ENCODE results near the gene GIMAP5. TPM values are rescaled to one million over a fixed set of nuclear protein-coding genes. Genes with fewer than 3 reads are reported as not detected.

The GIMAP5 gene
- total and polyA plus RNA-seq, 10 of the 15 experiments (the other 5 are each of a cell fraction or from before 2014, with no cell fraction given): 3.7 to 9.1 (median 6.7) TPM

DNA sequence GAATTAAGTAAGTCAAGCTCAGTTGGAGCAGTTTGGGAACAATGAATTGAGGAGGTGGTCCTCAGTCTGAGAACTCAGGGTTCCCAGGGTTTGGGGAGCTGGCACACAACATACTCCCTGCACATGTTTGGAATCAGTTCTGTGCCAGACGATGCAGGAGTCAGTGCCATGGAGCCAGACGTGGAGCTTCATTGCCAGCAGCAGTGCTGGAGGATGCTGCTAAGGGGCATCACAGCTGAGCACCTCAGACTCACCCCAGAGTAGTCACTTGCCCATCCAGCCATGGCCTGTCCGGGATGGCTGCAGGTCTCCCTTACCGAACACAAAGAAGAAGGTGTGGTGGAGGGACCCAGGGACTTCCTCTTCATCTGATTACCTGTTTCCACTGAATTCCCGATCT lies 7.9 kb downstream of the GIMAP5 start:
- H3K4me2 ChIP-seq (ENCODE audit: control insufficient read depth, insufficient read depth): no peak overlapping the region
- DNase-seq (ENCODE audit: low read depth, low spot score): no peak
- ChIA-PET CTCF (interaction anchor here (1.3 kb wide), 1 partner anchor 10 kb away, joined by 3 read pairs; no protein-coding TSS in a partner anchor), RAD21 (ENCODE audit: unreplicated experiment) (no interaction called here), POLR2A (no interaction called here), SMC1A (ENCODE audit: uncharacterized antibody, unreplicated experiment) (interaction anchor here (1.0 kb wide), 2 partner anchors 12 kb away, joined by 3 read pairs; no protein-coding TSS in a partner anchor)
- H3K4me1 ChIP-seq (ENCODE audit: control insufficient read depth, insufficient read depth, low read length): peaks cover 7% of the 10 kb centered on the region
- no peaks in the 10 kb centered on the region; the same call in 1 of the 2 replicates for H4K20me1 ChIP-seq (ENCODE audit: control insufficient read depth, insufficient read depth)
- no peak for ATAC-seq
- intact Hi-C loops (cut with micrococcal nuclease; ENCODE audit: unreplicated experiment) (no loop called here), in situ Hi-C loops (cut with MboI) (no loop called here)
- BruUV-seq (replicated peaks): no TSS peak
- peaks cover 0 to 10% of the 10 kb centered on the region in 2 experiments; a peak in 2 of 4 replicates for H3K36me3 ChIP-seq (ENCODE audit: control insufficient read depth in 2 of 2, insufficient read depth in 2 of 2, low read length in 1 of 2)
- H3K27ac ChIP-seq (ENCODE audit: control insufficient read depth, insufficient read depth): no peak overlapping the region
- H3K79me2 ChIP-seq (ENCODE audit: control insufficient read depth, insufficient read depth, low read length): peaks cover 7% of the 10 kb centered on the region
- no peak overlapping the region for H3K4me3 ChIP-seq
- TF ChIP-seq HCFC1 (IDR thresholded peaks at IDR 0.05; ENCODE audit: low read length): no peak
- TF ChIP-seq KDM1A (IDR thresholded peaks at IDR 0.05; ENCODE audit: borderline replicate concordance): no peak
- TF ChIP-seq RBBP5 (conservative IDR thresholded peaks at IDR 0.05): no peak
- TF ChIP-seq MYB (IDR thresholded peaks at IDR 0.05; ENCODE audit: borderline replicate concordance, low read depth, low read length): no peak
- TF ChIP-seq CBX5 (IDR thresholded peaks at IDR 0.05; ENCODE audit: low read depth): no peak
- TF ChIP-seq NFIC (IDR thresholded peaks at IDR 0.05; ENCODE audit: low read depth, low read length): no peak
- no peak for TF ChIP-seq BCL11A (IDR thresholded peaks at IDR 0.05; ENCODE audit: low read depth, low read length)
- TF ChIP-seq, protein P1, sequence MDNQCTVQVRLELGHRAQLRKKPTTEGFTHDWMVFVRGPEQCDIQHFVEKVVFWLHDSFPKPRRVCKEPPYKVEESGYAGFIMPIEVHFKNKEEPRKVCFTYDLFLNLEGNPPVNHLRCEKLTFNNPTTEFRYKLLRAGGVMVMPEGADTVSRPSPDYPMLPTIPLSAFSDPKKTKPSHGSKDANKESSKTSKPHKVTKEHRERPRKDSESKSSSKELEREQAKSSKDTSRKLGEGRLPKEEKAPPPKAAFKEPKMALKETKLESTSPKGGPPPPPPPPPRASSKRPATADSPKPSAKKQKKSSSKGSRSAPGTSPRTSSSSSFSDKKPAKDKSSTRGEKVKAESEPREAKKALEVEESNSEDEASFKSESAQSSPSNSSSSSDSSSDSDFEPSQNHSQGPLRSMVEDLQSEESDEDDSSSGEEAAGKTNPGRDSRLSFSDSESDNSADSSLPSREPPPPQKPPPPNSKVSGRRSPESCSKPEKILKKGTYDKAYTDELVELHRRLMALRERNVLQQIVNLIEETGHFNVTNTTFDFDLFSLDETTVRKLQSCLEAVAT (IDR thresholded peaks at IDR 0.05): no peak
- TF ChIP-seq ZNF384 (IDR thresholded peaks at IDR 0.05; ENCODE audit: borderline replicate concordance, low read depth, low read length): no peak
- TF ChIP-seq PBX3 (IDR thresholded peaks at IDR 0.05; ENCODE audit: insufficient replicate concordance, low read depth, low read length): no peak
- TF ChIP-seq FOS (IDR thresholded peaks at IDR 0.05; ENCODE audit: borderline replicate concordance, extremely low read depth, insufficient read length): no peak
- no peak for TF ChIP-seq POU2F2 (IDR thresholded peaks at IDR 0.05; ENCODE audit: borderline replicate concordance, low read depth, low read length)
- TF ChIP-seq IKZF2 (IDR thresholded peaks at IDR 0.05): no peak
- no peak for TF ChIP-seq MXI1 (IDR thresholded peaks at IDR 0.05; ENCODE audit: low read depth, low read length)
- no peaks in the 10 kb centered on the region for H3K27me3 ChIP-seq (replicated peaks in 1 of 2; ENCODE audit: control insufficient read depth in 2 of 2, insufficient read depth in 2 of 2, low read length in 1 of 2)
- 70% methylated on average over 5 of the region's 5 CpGs for WGBS (ENCODE audit: insufficient coverage, insufficient replicate concordance, low lambda C conversion rate, missing lambda C conversion rate)
- H3K9me3 ChIP-seq (replicated peaks; ENCODE audit: control insufficient read depth, insufficient read depth, low read length): no peaks in the 10 kb centered on the region; the same call in 2 of the 3 replicates
- no peak overlapping the region for H2AFZ ChIP-seq (ENCODE audit: control insufficient read depth, low read depth, low read length)
- H3K9ac ChIP-seq (ENCODE audit: control insufficient read depth, insufficient read depth, low read length): no peak overlapping the region
- FAIRE-seq: no peak
